WTC11 (cell line): ENCODE results near the gene IDH3A. TPM values are rescaled to one million over a fixed set of nuclear protein-coding genes. Genes with fewer than 3 reads are reported as not detected.
A peak's percentile ranks its signal among the peaks of the same experiment; 100 is the strongest.

Experiments used
- ATAC-seq: fragments of 200-7000 bp; cut with Tn5 transposase; 2 replicates; pipeline ENCODE4 v1.10.0; 2021; ENCODE audit warnings: mild to moderate bottlenecking, moderate library complexity
- CTCF ChIA-PET: fragments of 300-600 bp; sonication (Branson Sonifier 250); formaldehyde crosslinking; loops from one replicate; lab custom pipeline; 2021; ENCODE audit warnings: antibody characterized with exemption; lab: Charles Lee
- POLR2A ChIA-PET: fragments of 350-600 bp; sonication (Branson Sonifier 250); formaldehyde crosslinking; loops from one replicate; lab custom pipeline; 2021; ENCODE audit warnings: antibody characterized with exemption; lab: Charles Lee
- DNase-seq: peaks from one replicate; pipeline ENCODE4 v3.0.0; 2021; ENCODE audit warnings: low spot score
- H3K27ac Mint-ChIP-seq: 2 replicates; pipeline ENCODE4 v1.8.0; 2021; ENCODE audit warnings: mixed read lengths
- H3K27me3 Mint-ChIP-seq: 2 replicates; pipeline ENCODE4 v1.8.0; 2021; ENCODE audit warnings: low read depth, mild to moderate bottlenecking, moderate library complexity, mixed read lengths
- H3K36me3 Mint-ChIP-seq: 2 replicates; pipeline ENCODE4 v1.8.0; 2021; ENCODE audit warnings: mixed read lengths
- H3K4me1 Mint-ChIP-seq: 2 replicates; pipeline ENCODE4 v1.8.0; 2022; ENCODE audit warnings: mixed read lengths
- H3K4me3 Mint-ChIP-seq: 2 replicates; pipeline ENCODE4 v1.8.0; 2021; ENCODE audit warnings: mild to moderate bottlenecking, moderate library complexity, mixed read lengths
- H3K9me3 Mint-ChIP-seq: 2 replicates; pipeline ENCODE4 v1.8.0; 2021; ENCODE audit warnings: mixed read lengths
- ATF1 ChIP-seq: sonication (generic); formaldehyde crosslinking; IDR thresholded peaks from 2 replicates; pipeline ENCODE4 v1.8.1; 2023; ENCODE audit warnings: mild to moderate bottlenecking, moderate library complexity, missing genetic modification reagents
- ATF6 ChIP-seq: sonication (generic); formaldehyde crosslinking; IDR thresholded peaks from 2 replicates; pipeline ENCODE4 v1.8.1; 2023; ENCODE audit warnings: mild to moderate bottlenecking, missing genetic modification reagents
- CDX4 ChIP-seq: fragments of 250-450 bp; sonication (Bioruptor Pico); IDR thresholded peaks from 2 replicates; pipeline ENCODE4 v1.9.0; 2021; ENCODE audit warnings: moderate library complexity, mild to moderate bottlenecking, inconsistent platforms, borderline replicate concordance
- CREB1 ChIP-seq: sonication (generic); formaldehyde crosslinking; IDR thresholded peaks from 2 replicates; pipeline ENCODE4 v1.8.0; 2023; ENCODE audit warnings: mild to moderate bottlenecking, missing genetic modification reagents
- GRHL2 ChIP-seq: fragments of 250-450 bp; sonication (Bioruptor Pico); IDR thresholded peaks from 2 replicates; pipeline ENCODE4 v1.8.0; 2022; ENCODE audit warnings: mild to moderate bottlenecking, moderate library complexity; ENCODE audit not compliant: insufficient replicate concordance, severe bottlenecking
- GTF2I ChIP-seq: fragments of 250-450 bp; sonication (Bioruptor Pico); conservative IDR thresholded peaks from 2 replicates; pipeline ENCODE4 v1.4.0; 2021; ENCODE audit warnings: mild to moderate bottlenecking
- KAT7 ChIP-seq: sonication (generic); formaldehyde crosslinking; IDR thresholded peaks from 2 replicates; pipeline ENCODE4 v1.8.1; 2023; ENCODE audit warnings: missing genetic modification reagents, mild to moderate bottlenecking, borderline replicate concordance
- NFE2L1 ChIP-seq: sonication (generic); formaldehyde crosslinking; IDR thresholded peaks from 2 replicates; pipeline ENCODE4 v1.8.1; 2023; ENCODE audit warnings: missing genetic modification reagents
- PREB ChIP-seq: sonication (generic); formaldehyde crosslinking; IDR thresholded peaks from 2 replicates; pipeline ENCODE4 v1.8.1; 2022; ENCODE audit warnings: mild to moderate bottlenecking, missing genetic modification reagents, moderate library complexity, borderline replicate concordance
- STAT6 ChIP-seq: sonication (generic); formaldehyde crosslinking; conservative IDR thresholded peaks from 2 replicates; pipeline ENCODE4 v1.8.1; 2023; ENCODE audit warnings: mild to moderate bottlenecking, low read depth, missing genetic modification reagents, moderate library complexity
- USF2 ChIP-seq: sonication (generic); formaldehyde crosslinking; IDR thresholded peaks from 2 replicates; pipeline ENCODE4 v1.8.1; 2023; ENCODE audit warnings: mild to moderate bottlenecking, missing genetic modification reagents, moderate library complexity
- ZNF263 ChIP-seq: sonication (generic); formaldehyde crosslinking; IDR thresholded peaks from 2 replicates; pipeline ENCODE4 v1.8.1; 2022; ENCODE audit warnings: low read depth, mild to moderate bottlenecking, moderate library complexity, missing genetic modification reagents
- total RNA-seq: library from RNA; stranded (reverse); gene quantifications from 3 replicates; pipeline ENCODE4 v1.2.3, GENCODE V29; 2021

IDH3A gene
- total RNA-seq, 1 experiment from 2014 or later = 56.6 TPM

GRCh38 chr15:78129751-78130287 lies 19.3 kb upstream of the IDH3A start:
- DNase-seq = no peak
- POLR2A ChIA-PET = interaction anchor here (1.8 to 1.9 kb wide), 2 partner anchors 9 to 20 kb away, joined by 10 to 12 read pairs; partner anchors contain the start of gene IDH3A
- no peaks in the 10 kb centered on the region for H3K36me3 Mint-ChIP-seq
- TF ChIP-seq STAT6 (CRISPR knock-in tag) = no peak
- no peak for TF ChIP-seq ZNF263 (CRISPR knock-in tag)
- no peak for TF ChIP-seq CREB1 (CRISPR knock-in tag)
- TF ChIP-seq KAT7 (CRISPR knock-in tag) = no peak
- TF ChIP-seq GTF2I (CRISPR knock-in tag) = no peak
- no peak for TF ChIP-seq PREB (CRISPR knock-in tag)
- no peak for TF ChIP-seq CDX4 (CRISPR knock-in tag)
- TF ChIP-seq USF2 (CRISPR knock-in tag) = no peak
- TF ChIP-seq GRHL2 (CRISPR knock-in tag) = no peak
- no peak for TF ChIP-seq NFE2L1 (CRISPR knock-in tag)
- TF ChIP-seq ATF1 (CRISPR knock-in tag) = no peak
- TF ChIP-seq, all 79 proteins: peak for 0
- peak overlapping the region; percentile 86; the same call in 1 of the 2 replicates for H3K27ac Mint-ChIP-seq
- H3K4me3 Mint-ChIP-seq = peak overlapping the region; percentile 81
- peaks cover 32% of the 10 kb centered on the region for H3K4me1 Mint-ChIP-seq
- no peaks in the 10 kb centered on the region for H3K9me3 Mint-ChIP-seq
- H3K27me3 Mint-ChIP-seq = no peaks in the 10 kb centered on the region
- ATAC-seq = no peak
- CTCF ChIA-PET = interaction anchor here (0.6 to 2.5 kb wide), 13 partner anchors 10 to 166 kb away, joined by 4 to 26 read pairs (median 7); partner anchors contain the start of gene IDH3A

GRCh38 chr15:78130466-78131294 lies 18.5 kb upstream of the IDH3A start:
- DNase-seq (peak; percentile 27), ATAC-seq (peak; percentile 41)
- peaks cover 32% of the 10 kb centered on the region for H3K4me1 Mint-ChIP-seq
- H3K36me3 Mint-ChIP-seq = no peaks in the 10 kb centered on the region
- H3K9me3 Mint-ChIP-seq = no peaks in the 10 kb centered on the region
- TF ChIP-seq ATF6 (CRISPR knock-in tag) = no peak
- peak overlapping the region; percentile 81 for H3K4me3 Mint-ChIP-seq
- H3K27ac Mint-ChIP-seq = peak overlapping the region; percentile 86
- H3K27me3 Mint-ChIP-seq = no peaks in the 10 kb centered on the region
- ChIA-PET POLR2A (interaction anchor here (0.6 to 1.9 kb wide), 5 partner anchors 10 to 55 kb away, joined by 3 to 12 read pairs (median 4); partner anchors contain the start of gene IDH3A), CTCF (interaction anchor here (0.6 to 2.5 kb wide), 29 partner anchors 9 to 222 kb away, joined by 3 to 26 read pairs (median 4); partner anchors contain the start of gene IDH3A)
